Activated effector memory CD4-positive, alpha-beta T cell treated with Interleukin-2 at 50 U/mL for 16 hours (primary cell): ENCODE data around the gene ANKS1B.
"Not testable (repeated sequence)": the region's sequence is repeated elsewhere in the genome, so short reads cannot be mapped to it uniquely, and the experiment has no call there.

Source experiments
- DNase-seq: peaks from one replicate; pipeline ENCODE4 v3.0.0-alpha.2; 2020

The ANKS1B gene

GRCh38 chr12:99984271-99985128 is at the start of gene ANKS1B:
ANKS1B (minus strand) TSS chr12:99984936; CDS start chr12:99984237, 699 bp downstream.
- no peak for DNase-seq

GRCh38 chr12:100031836-100032235 is 47.1 kb upstream of the ANKS1B start:
- DNase-seq = no peak

- DNase-seq = no peak
Measured at GRCh38 chr12:100027671-100028070, 42.9 kb upstream of the ANKS1B start.

- DNase-seq = no peak
Measured at GRCh38 chr12:100026241-100026640, 41.5 kb upstream of the ANKS1B start.

GRCh38 chr12:100024974-100025555 is 40.3 kb upstream of the ANKS1B start:
- DNase-seq = no peak

- no peak for DNase-seq
Measured at GRCh38 chr12:100020370-100020769, 35.6 kb upstream of the ANKS1B start.

GRCh38 chr12:100017056-100017455 is 32.3 kb upstream of the ANKS1B start:
- no peak for DNase-seq

- not testable (repeated sequence) for DNase-seq
Measured at GRCh38 chr12:100016304-100016703, 31.6 kb upstream of the ANKS1B start.

GRCh38 chr12:100005846-100006245 is 21.1 kb upstream of the ANKS1B start:
- DNase-seq = not testable (repeated sequence)

GRCh38 chr12:99997806-99998205 is 13.1 kb upstream of the ANKS1B start:
- DNase-seq = no peak

- DNase-seq = no peak
Measured at GRCh38 chr12:99996095-99996494, 11.4 kb upstream of the ANKS1B start.

- no peak for DNase-seq
Measured at GRCh38 chr12:99985631-99986030, 895 bp upstream of the ANKS1B start.

- DNase-seq = no peak
Measured at GRCh38 chr12:99985129-99985570, 414 bp upstream of the ANKS1B start.

GRCh38 chr12:99983456-99984258 is 1.1 kb downstream of the ANKS1B start:
- DNase-seq = no peak

GRCh38 chr12:99981639-99982190 is 3.0 kb downstream of the ANKS1B start:
- DNase-seq = no peak

GRCh38 chr12:99979471-99979870 is 5.3 kb downstream of the ANKS1B start:
- no peak for DNase-seq

GRCh38 chr12:99978152-99978551 is 6.6 kb downstream of the ANKS1B start:
- DNase-seq = no peak

- no peak for DNase-seq
Measured at GRCh38 chr12:99977550-99977949, 7.2 kb downstream of the ANKS1B start.

GRCh38 chr12:99976762-99977161 is 8.0 kb downstream of the ANKS1B start:
- no peak for DNase-seq

GRCh38 chr12:99975321-99975720 is 9.4 kb downstream of the ANKS1B start:
- DNase-seq = no peak

GRCh38 chr12:99974146-99974545 is 10.6 kb downstream of the ANKS1B start:
- no peak for DNase-seq

- no peak for DNase-seq
Measured at GRCh38 chr12:99966429-99966828, 18.3 kb downstream of the ANKS1B start.

- DNase-seq = no peak
Measured at GRCh38 chr12:99960311-99960710, 24.4 kb downstream of the ANKS1B start.
